Endothelial cell of umbilical vein (primary cell): Measurements from ENCODE around the gene ENTPD6. TPM values are rescaled to one million over a fixed set of nuclear protein-coding genes. Genes with fewer than 3 reads are reported as not detected.

Experiments
- BruUV-seq: library from RNA; stranded (reverse); fragments of 400-500 nt; replicated peaks from 2 replicates; lab custom pipeline; 2021; lab: Mats Ljungman, UMichigan
- CTCF ChIA-PET: fragments of 300-600, 350-600 bp; sonication (Branson Sonifier 250); formaldehyde crosslinking; loops from one replicate; lab custom pipeline; 2021; ENCODE audit warnings: antibody characterized with exemption, inconsistent platforms; lab: Charles Lee
- POLR2A ChIA-PET: fragments of 300-600, 350-600 bp; sonication (Branson Sonifier 250); formaldehyde crosslinking; loops from one replicate; lab custom pipeline; 2021; ENCODE audit warnings: antibody characterized with exemption, inconsistent platforms; lab: Charles Lee
- DNase-seq: peaks from one replicate; pipeline ENCODE4 v3.0.0-alpha.2; 2011; ENCODE audit warnings: low read depth, low spot score
- FAIRE-seq: peaks from 2 replicates; lab custom pipeline; 2011; peaks lifted over from hg19 to GRCh38; lab: Jason Lieb, UNC
- H2AFZ ChIP-seq: 2 replicates; pipeline ENCODE4 v1.6.0; 2012; ENCODE audit warnings: low read depth, low read length, control low read depth, inconsistent platforms
- H3K27ac ChIP-seq: 2 replicates; pipeline ENCODE4 v1.5.1; 2011; ENCODE audit warnings: low read depth, mild to moderate bottlenecking, control low read depth, low read length, moderate library complexity; ENCODE audit not compliant: insufficient read depth
- H3K27me3 ChIP-seq, 2 experiments: 2 replicates each; pipeline versions ENCODE4 v1.6.0 to v1.6.1; 2011; ENCODE audit warnings: low read length in 2 of 2, mixed read lengths in 1 of 2; ENCODE audit not compliant: control insufficient read depth in 2 of 2, insufficient read depth in 2 of 2
- H3K36me3 ChIP-seq, 2 experiments: 2 replicates in 1 of 2; 3 replicates in 1 of 2; pipeline ENCODE4 v1.5.1; 2011; ENCODE audit warnings: low read length in 2 of 2, mild to moderate bottlenecking in 1 of 2, moderate library complexity in 1 of 2; ENCODE audit not compliant: control insufficient read depth in 2 of 2, insufficient read depth in 2 of 2; ENCODE audit errors: extremely low read depth in 1 of 2
- H3K4me1 ChIP-seq: 3 replicates; pipeline ENCODE4 v1.5.1; 2011; ENCODE audit warnings: mild to moderate bottlenecking, low read length; ENCODE audit not compliant: control insufficient read depth, insufficient read depth; ENCODE audit errors: extremely low read depth
- H3K4me2 ChIP-seq: 2 replicates; pipeline ENCODE4 v1.6.1; 2011; ENCODE audit warnings: low read length, control low read depth, mixed read lengths; ENCODE audit not compliant: insufficient read depth
- H3K4me3 ChIP-seq, 3 experiments: fragments of 200-600 bp in 1 of 3; sonication (generic), shearing (Covaris generic) in 1 of 3; replicated peaks in 1 of 3; 2 replicates each; pipeline ENCODE4 v1.5.1; 2011 to 2016; ENCODE audit warnings: control low read depth in 3 of 3, low read length in 3 of 3, mild to moderate bottlenecking in 2 of 3, inconsistent platforms in 1 of 3, low read depth in 1 of 3, moderate library complexity in 1 of 3; ENCODE audit not compliant: insufficient read depth in 1 of 3
- H3K79me2 ChIP-seq: 2 replicates; pipeline ENCODE4 v1.6.0; 2012; ENCODE audit warnings: low read length, inconsistent platforms; ENCODE audit not compliant: control insufficient read depth, insufficient read depth
- H3K9ac ChIP-seq: replicated peaks from 2 replicates; pipeline ENCODE3; 2011; ENCODE audit warnings: low read length, control low read depth; ENCODE audit not compliant: insufficient read depth; ENCODE audit errors: extremely low read depth
- H3K9me1 ChIP-seq: replicated peaks from 3 replicates; pipeline ENCODE4 v1.6.0; 2011; ENCODE audit warnings: mild to moderate bottlenecking, low read length; ENCODE audit not compliant: control insufficient read depth, insufficient read depth; ENCODE audit errors: extremely low read depth
- H3K9me3 ChIP-seq: replicated peaks from 2 replicates; pipeline ENCODE4 v1.5.1; 2012; ENCODE audit warnings: low read length, inconsistent platforms; ENCODE audit not compliant: control insufficient read depth, insufficient read depth
- H4K20me1 ChIP-seq: replicated peaks from 2 replicates; pipeline ENCODE3; 2011; ENCODE audit warnings: mild to moderate bottlenecking, low read length; ENCODE audit not compliant: control insufficient read depth, insufficient read depth; ENCODE audit errors: extremely low read depth
- EZH2 ChIP-seq: IDR thresholded peaks from 2 replicates; pipeline ENCODE4 v1.6.1; 2012; ENCODE audit warnings: borderline replicate concordance, low read depth, mild to moderate bottlenecking, moderate library complexity, low read length, inconsistent platforms; ENCODE audit not compliant: severe bottlenecking
- FOS ChIP-seq: IDR thresholded peaks from 2 replicates; pipeline ENCODE4 v1.6.1; 2011; ENCODE audit warnings: mild to moderate bottlenecking, low read length, moderate library complexity, borderline replicate concordance; ENCODE audit not compliant: insufficient read depth
- JUN ChIP-seq: IDR thresholded peaks from 2 replicates; pipeline ENCODE4 v1.6.1; 2011; ENCODE audit warnings: borderline replicate concordance, low read depth; ENCODE audit not compliant: insufficient read length, insufficient read depth
- MYC ChIP-seq: IDR thresholded peaks from one replicate; pipeline ENCODE4 v1.6.1; 2011; ENCODE audit warnings: mild to moderate bottlenecking, low read depth, low read length
- POLR2A ChIP-seq: IDR thresholded peaks from 2 replicates; pipeline ENCODE4 v1.6.1; 2012; ENCODE audit warnings: low read depth, mild to moderate bottlenecking, control low read depth, low read length
- POLR2AphosphoS5 ChIP-seq: IDR thresholded peaks from 2 replicates; pipeline ENCODE4 v1.6.1; 2012; ENCODE audit warnings: low read depth, mild to moderate bottlenecking, control low read depth, low read length, moderate library complexity; ENCODE audit not compliant: insufficient read depth
- dilution Hi-C: fragments of 300-500 bp; cut with MboI; formaldehyde crosslinking; loops from one replicate; pipeline ENCODE4 v1.15.0; 2019; ENCODE audit warnings: low sequenced_read_pairs; ENCODE audit not compliant: extremely low pct_ligation_motif_present
- intact Hi-C: fragments of 100-400 bp; cut with micrococcal nuclease; formaldehyde crosslinking; loops from one replicate; pipeline ENCODE4 v1.10.0; 2022
- polyA plus RNA-seq, 4 experiments: library from polyadenylated mRNA; depleted of rRNA in 3 of 4; stranded (reverse) in 3 of 4; unstranded in 1 of 4; fragments of >200 nt; gene quantifications; 2 replicates each; pipeline versions ENCODE4 v1.2.1 to v1.2.3, GENCODE V29; 2011 to 2012; ENCODE audit warnings: missing spikeins in 1 of 4
- total RNA-seq: library from RNA; stranded (reverse); gene quantifications from 2 replicates; pipeline ENCODE4 v1.2.3, GENCODE V29; 2021

ENTPD6 gene
- total and polyA plus RNA-seq, 2 donors (not counting 3 experiments of a cell fraction or from before 2014, with no cell fraction given), result 51.2 to 86.3 TPM

- intact Hi-C loops, result no loop called here
- no peak for FAIRE-seq
Observed at GRCh38 chr20:25216199-25216945, 20.9 kb downstream of the ENTPD6 start.

GRCh38 chr20:25217161-25218108 lies 21.9 kb downstream of the ENTPD6 start:
- dilution Hi-C loops (no loop called here), intact Hi-C loops (no loop called here)
- Histone ChIP-seq H3K4me2 (no peak overlapping the region), H3K27ac (no peak overlapping the region), H3K4me1 (no peaks in the 10 kb centered on the region), H3K36me3 (peaks cover 0 to 3% of the 10 kb centered on the region in 2 experiments), H3K4me3 (no peak overlapping the region), H3K9me1 (no peaks in the 10 kb centered on the region), H4K20me1 (no peaks in the 10 kb centered on the region), H3K79me2 (no peaks in the 10 kb centered on the region), H2AFZ (no peak overlapping the region), H3K9ac (no peak overlapping the region), H3K27me3 (no peaks in the 10 kb centered on the region), H3K9me3 (no peaks in the 10 kb centered on the region)
- ChIA-PET CTCF (interaction anchor here (2.8 kb wide), 1 partner anchor 30 kb away, joined by 10 read pairs; the partner anchor contains the start of gene PYGB), POLR2A (no interaction called here)
- no TSS peak for BruUV-seq
- DNase-seq (no peak), FAIRE-seq (no peak)
- no peak for TF ChIP-seq POLR2AphosphoS5
- TF ChIP-seq EZH2, result no peak

More at GRCh38 chr20:25216199-25216945, 20.9 kb downstream of the ENTPD6 start:
- TF ChIP-seq POLR2AphosphoS5 (no peak), MYC (no peak), POLR2A (no peak), JUN (no peak), FOS (no peak)
- no peaks in the 10 kb centered on the region for H3K79me2 ChIP-seq
- no TSS peak for BruUV-seq
- H3K9me1 ChIP-seq, result no peaks in the 10 kb centered on the region
- dilution Hi-C loops, result no loop called here
- no peak overlapping the region for H3K9ac ChIP-seq
- ChIA-PET POLR2A (no interaction called here), CTCF (interaction anchor here (2.8 kb wide), 1 partner anchor 31 kb away, joined by 10 read pairs; the partner anchor contains the start of gene PYGB)
- H3K4me2 ChIP-seq, result no peak overlapping the region
- H3K4me3 ChIP-seq, result no peak overlapping the region
- H3K36me3 ChIP-seq, result peaks cover 0 to 8% of the 10 kb centered on the region in 2 experiments
- H3K27me3 ChIP-seq, result no peaks in the 10 kb centered on the region
- H4K20me1 ChIP-seq, result no peaks in the 10 kb centered on the region
- H2AFZ ChIP-seq, result no peak overlapping the region
- no peaks in the 10 kb centered on the region for H3K9me3 ChIP-seq
- DNase-seq, result no peak
- no peak overlapping the region for H3K27ac ChIP-seq
- no peaks in the 10 kb centered on the region for H3K4me1 ChIP-seq
